DND-41 (cell line): ENCODE data around the gene NCOA5.

ENCODE experiments used
- ATAC-seq: fragments of 200-7000 bp; cut with Tn5 transposase; 3 replicates; pipeline ENCODE4 v1.9.1; 2021; ENCODE audit warnings: low read depth; ENCODE audit not compliant: insufficient read depth
- DNase-seq: peaks from one replicate; pipeline ENCODE4 v3.0.0-alpha.2; 2020
- H2AFZ ChIP-seq: 2 replicates; pipeline ENCODE4 v1.6.0; 2012; ENCODE audit warnings: low read depth, low read length
- H3K27ac ChIP-seq: 2 replicates; pipeline ENCODE4 v1.5.1; 2012; ENCODE audit warnings: low read length, inconsistent platforms
- H3K27me3 ChIP-seq: fragments of 200-600 bp; sonication (generic); 2 replicates; pipeline ENCODE4 v1.6.0; 2012; ENCODE audit warnings: low read length, mild to moderate bottlenecking, inconsistent platforms; ENCODE audit not compliant: insufficient read depth, poor library complexity
- H3K36me3 ChIP-seq: 2 replicates; pipeline ENCODE4 v1.5.1; 2012; ENCODE audit warnings: low read length, inconsistent platforms; ENCODE audit not compliant: insufficient read depth
- H3K4me1 ChIP-seq: 2 replicates; pipeline ENCODE4 v1.5.1; 2012; ENCODE audit warnings: mild to moderate bottlenecking, low read length; ENCODE audit not compliant: insufficient read depth
- H3K4me2 ChIP-seq: 2 replicates; pipeline ENCODE4 v1.6.0; 2012; ENCODE audit warnings: mild to moderate bottlenecking, moderate library complexity, low read length, inconsistent platforms; ENCODE audit not compliant: insufficient read depth
- H3K4me3 ChIP-seq, 2 experiments: fragments of 200-600 bp in 1 of 2; shearing (Covaris generic) in 1 of 2; 2 replicates each; pipeline ENCODE4 v1.5.1; 2012 to 2016; ENCODE audit warnings: inconsistent platforms in 2 of 2, low read length in 2 of 2, mild to moderate bottlenecking in 2 of 2, low read depth in 1 of 2, moderate library complexity in 1 of 2
- H3K79me2 ChIP-seq: 2 replicates; pipeline ENCODE4 v1.6.0; 2012; ENCODE audit warnings: low read length, inconsistent platforms; ENCODE audit not compliant: insufficient read depth
- H3K9ac ChIP-seq: 2 replicates; pipeline ENCODE4 v1.6.0; 2012; ENCODE audit warnings: low read depth, mild to moderate bottlenecking, inconsistent platforms, low read length, moderate library complexity
- H3K9me3 ChIP-seq: 2 replicates; pipeline ENCODE4 v1.5.1; 2012; ENCODE audit warnings: low read length, moderate library complexity, mild to moderate bottlenecking, inconsistent platforms; ENCODE audit not compliant: insufficient read depth, severe bottlenecking
- H4K20me1 ChIP-seq: 2 replicates; pipeline ENCODE4 v1.6.0; 2012; ENCODE audit warnings: low read length; ENCODE audit not compliant: insufficient read depth
- CTCF ChIP-seq: IDR thresholded peaks from 2 replicates; pipeline ENCODE4 v1.5.1; 2012; ENCODE audit warnings: borderline replicate concordance, low read length, moderate library complexity, mild to moderate bottlenecking; ENCODE audit not compliant: poor library complexity, severe bottlenecking; ENCODE audit errors: extremely low read depth
- EZH2 ChIP-seq: IDR thresholded peaks from 3 replicates; pipeline ENCODE4 v1.6.1; 2012; ENCODE audit warnings: borderline replicate concordance, low read depth, mild to moderate bottlenecking, moderate library complexity, low read length, inconsistent platforms; ENCODE audit not compliant: severe bottlenecking

Gene NCOA5

GRCh38 chr20:46023148-46023484, 66.6 kb downstream of the NCOA5 start:
- Histone ChIP-seq H3K79me2 (no peaks in the 10 kb centered on the region), H3K27me3 (no peaks in the 10 kb centered on the region), H3K4me1 (peaks cover 19% of the 10 kb centered on the region), H3K4me3 (no peak overlapping the region), H3K27ac (no peak overlapping the region), H3K4me2 (no peak overlapping the region), H2AFZ (no peak overlapping the region), H4K20me1 (peaks cover 42% of the 10 kb centered on the region), H3K9me3 (no peaks in the 10 kb centered on the region), H3K9ac (no peak overlapping the region), H3K36me3 (no peaks in the 10 kb centered on the region)
- ATAC-seq = no peak
- no peak for TF ChIP-seq CTCF
- TF ChIP-seq EZH2 = no peak
- no peak for DNase-seq

DNA sequence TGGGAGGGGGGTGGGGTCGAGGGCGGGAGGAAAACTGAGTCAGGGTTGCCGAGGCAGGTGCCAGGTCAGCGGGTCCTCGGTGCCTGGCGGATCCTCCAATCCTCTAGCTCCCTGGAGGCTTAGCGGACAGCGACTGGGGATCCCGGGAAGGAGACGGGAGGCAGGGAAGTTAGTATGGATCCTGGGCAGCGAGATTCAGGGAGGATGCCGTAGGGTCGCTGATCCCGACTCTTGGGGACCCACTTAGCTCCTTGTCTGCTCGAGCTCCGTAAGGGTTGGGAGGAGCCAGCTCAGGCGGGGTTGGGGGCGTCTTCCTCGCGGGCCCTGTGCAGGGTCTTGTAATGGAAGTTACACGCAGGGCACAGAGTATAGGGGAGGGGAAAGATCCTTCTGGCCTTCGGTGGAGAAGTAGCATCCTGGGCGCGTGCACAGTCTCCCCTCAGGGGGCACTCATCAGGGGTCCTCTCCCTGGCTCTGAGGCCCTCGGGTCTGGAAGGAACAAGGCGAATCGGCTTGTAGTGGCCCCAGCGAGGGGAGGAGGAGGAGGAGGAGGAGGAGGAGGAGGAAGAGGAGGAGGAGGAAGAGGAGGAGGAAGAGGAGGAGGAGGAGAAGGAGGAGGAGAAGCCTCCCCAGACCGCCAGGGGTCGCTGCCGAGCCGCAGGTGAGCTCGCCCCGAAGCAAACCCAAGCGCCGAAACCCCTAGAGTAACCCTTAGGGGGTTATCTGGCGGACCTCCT, 67.2 kb downstream of the NCOA5 start:
- Histone ChIP-seq H3K27ac (no peak overlapping the region), H3K4me3 (peak overlapping the region in 1 of 2 experiments; percentile 56; a peak in 2 of 4 replicates), H3K9me3 (no peaks in the 10 kb centered on the region), H3K4me2 (peak overlapping the region; percentile 66), H2AFZ (peak overlapping the region; percentile 14; the same call in 1 of the 2 replicates), H3K79me2 (no peaks in the 10 kb centered on the region), H3K4me1 (peaks cover 19% of the 10 kb centered on the region), H3K9ac (no peak overlapping the region), H3K36me3 (no peaks in the 10 kb centered on the region), H4K20me1 (peaks cover 36% of the 10 kb centered on the region), H3K27me3 (no peaks in the 10 kb centered on the region)
- ATAC-seq = peak; percentile 57
- TF ChIP-seq EZH2 (no peak), CTCF (peak; percentile 98)
- DNase-seq = peak; percentile 79

- peak; percentile 78 for ATAC-seq
These were observed 68.1 kb downstream of the NCOA5 start for GRCh38 chr20:46021361-46022359.

More at GRCh38 chr20:46021361-46022359, 68.1 kb downstream of the NCOA5 start:
- peak overlapping the region; percentile 56; the same call in 1 of the 2 replicates for H2AFZ ChIP-seq
- H3K4me2 ChIP-seq = peak overlapping the region; percentile 66
- DNase-seq = peak; percentile 81
- H3K36me3 ChIP-seq = no peaks in the 10 kb centered on the region
- peak overlapping the region; percentile 48 for H3K9ac ChIP-seq
- no peaks in the 10 kb centered on the region for H3K27me3 ChIP-seq
- H3K4me1 ChIP-seq = peaks cover 19% of the 10 kb centered on the region
- H3K9me3 ChIP-seq = no peaks in the 10 kb centered on the region
- TF ChIP-seq CTCF = no peak
- no peak for TF ChIP-seq EZH2
- H3K79me2 ChIP-seq = no peaks in the 10 kb centered on the region
- peak overlapping the region; percentile 22 to 56; a peak in 3 of 4 replicates for H3K4me3 ChIP-seq
- H3K27ac ChIP-seq = peak overlapping the region; percentile 44; the same call in 1 of the 2 replicates
- peaks cover 28% of the 10 kb centered on the region for H4K20me1 ChIP-seq
